ENCODE measurements around the gene M6PR.
"Not testable (repeated sequence)": the region's sequence is repeated elsewhere in the genome, so short reads cannot be mapped to it uniquely, and the experiment has no call there.

GRCh38 chr12:8919643-8920042 lies 29.8 kb downstream of the M6PR start:
- TF ChIP-seq GABPA (IDR thresholded peaks at IDR 0.05; ENCODE audit: low read depth); CTCF (IDR thresholded peaks at IDR 0.05; ENCODE audit: insufficient read depth, low read length); POLR2AphosphoS5 (IDR thresholded peaks at IDR 0.05; ENCODE audit: low read depth); REST (IDR thresholded peaks at IDR 0.05; ENCODE audit: insufficient replicate concordance, low read depth); SPI1 (IDR thresholded peaks at IDR 0.05; ENCODE audit: borderline replicate concordance, low read depth): not testable (repeated sequence)

All from HL-60 (cell line).